ENCODE results near the gene KIAA1328. TPM values are rescaled to one million over a fixed set of nuclear protein-coding genes. Genes with fewer than 3 reads are reported as not detected.

Gene KIAA1328
- total RNA-seq, 1 donor from 2014 or later: 17.8 TPM

GRCh38 chr18:37266290-37266689 lies 437.4 kb downstream of the KIAA1328 start:
- no peaks in the 10 kb centered on the region for H3K4me1 ChIP-seq
- ATAC-seq (no peak), DNase-seq (no peak)
- no peak overlapping the region for H3K4me3 ChIP-seq
- H3K27me3 ChIP-seq (ENCODE audit: low read depth): no peaks in the 10 kb centered on the region
- intact Hi-C loops (cut with DNase I): no loop called here
- H3K36me3 ChIP-seq: no peaks in the 10 kb centered on the region
- no peaks in the 10 kb centered on the region for H3K9me3 ChIP-seq
- no peak overlapping the region for H3K27ac ChIP-seq
- TF ChIP-seq, protein P1, sequence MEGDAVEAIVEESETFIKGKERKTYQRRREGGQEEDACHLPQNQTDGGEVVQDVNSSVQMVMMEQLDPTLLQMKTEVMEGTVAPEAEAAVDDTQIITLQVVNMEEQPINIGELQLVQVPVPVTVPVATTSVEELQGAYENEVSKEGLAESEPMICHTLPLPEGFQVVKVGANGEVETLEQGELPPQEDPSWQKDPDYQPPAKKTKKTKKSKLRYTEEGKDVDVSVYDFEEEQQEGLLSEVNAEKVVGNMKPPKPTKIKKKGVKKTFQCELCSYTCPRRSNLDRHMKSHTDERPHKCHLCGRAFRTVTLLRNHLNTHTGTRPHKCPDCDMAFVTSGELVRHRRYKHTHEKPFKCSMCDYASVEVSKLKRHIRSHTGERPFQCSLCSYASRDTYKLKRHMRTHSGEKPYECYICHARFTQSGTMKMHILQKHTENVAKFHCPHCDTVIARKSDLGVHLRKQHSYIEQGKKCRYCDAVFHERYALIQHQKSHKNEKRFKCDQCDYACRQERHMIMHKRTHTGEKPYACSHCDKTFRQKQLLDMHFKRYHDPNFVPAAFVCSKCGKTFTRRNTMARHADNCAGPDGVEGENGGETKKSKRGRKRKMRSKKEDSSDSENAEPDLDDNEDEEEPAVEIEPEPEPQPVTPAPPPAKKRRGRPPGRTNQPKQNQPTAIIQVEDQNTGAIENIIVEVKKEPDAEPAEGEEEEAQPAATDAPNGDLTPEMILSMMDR (IDR thresholded peaks at IDR 0.05): no peak

GRCh38 chr18:37270038-37270665 lies 441.2 kb downstream of the KIAA1328 start:
- Histone ChIP-seq H3K4me3 (no peak overlapping the region), H3K4me1 (no peaks in the 10 kb centered on the region), H3K27ac (no peak overlapping the region), H3K36me3 (no peaks in the 10 kb centered on the region), H3K9me3 (no peaks in the 10 kb centered on the region), H3K27me3 (ENCODE audit: low read depth) (peaks cover 16% of the 10 kb centered on the region)
- DNase-seq (no peak), ATAC-seq (peak; percentile 61 to 68)
- TF ChIP-seq, protein P1 (IDR thresholded peaks at IDR 0.05): no peak
- intact Hi-C loops (cut with DNase I): no loop called here

DNA sequence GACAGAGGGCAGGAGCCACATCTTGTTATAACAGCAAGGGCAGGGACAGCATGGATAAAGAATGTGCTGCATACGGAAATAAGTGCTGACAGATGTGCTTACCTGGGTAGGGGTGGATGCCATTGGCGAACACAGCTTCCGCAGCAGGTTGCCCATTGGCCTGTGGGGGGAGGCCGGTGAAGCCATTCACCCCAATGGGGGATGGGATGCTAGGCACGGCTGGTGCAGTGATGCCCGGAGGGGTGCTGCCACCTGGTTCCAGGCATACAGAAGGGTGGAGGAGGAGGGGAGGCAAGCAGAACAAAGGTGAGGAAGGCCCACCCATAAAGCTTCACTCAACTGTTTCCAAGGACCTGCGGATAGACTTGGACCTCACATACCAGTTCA lies 441.7 kb downstream of the KIAA1328 start:
- ATAC-seq: no peak
- no peaks in the 10 kb centered on the region for H3K9me3 ChIP-seq
- no peak overlapping the region for H3K27ac ChIP-seq
- H3K27me3 ChIP-seq (ENCODE audit: low read depth): peaks cover 20% of the 10 kb centered on the region
- H3K4me3 ChIP-seq: no peak overlapping the region
- DNase-seq: no peak
- no peaks in the 10 kb centered on the region for H3K36me3 ChIP-seq
- intact Hi-C loops (cut with DNase I): no loop called here
- no peaks in the 10 kb centered on the region for H3K4me1 ChIP-seq
- TF ChIP-seq, protein P1 (IDR thresholded peaks at IDR 0.05): no peak

DNA sequence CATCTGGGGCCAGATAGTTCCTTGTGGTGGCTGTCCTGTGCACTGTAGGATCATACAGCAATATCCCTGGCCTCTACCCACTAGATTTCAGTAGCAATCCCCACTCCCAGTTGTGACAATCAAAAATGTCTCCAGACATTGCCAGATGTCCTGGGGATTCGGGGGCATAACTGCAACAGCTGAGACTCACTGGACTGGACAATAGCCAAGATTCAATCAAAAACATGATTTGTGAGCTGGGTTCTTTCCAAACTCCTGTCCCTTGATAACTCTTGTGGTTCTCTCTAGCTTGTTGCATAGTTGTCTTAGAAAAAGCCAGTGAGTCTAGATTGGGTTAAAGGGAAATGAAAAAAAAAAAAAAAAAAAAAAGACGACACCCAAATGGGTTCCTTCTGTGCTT lies 443.3 kb downstream of the KIAA1328 start:
- intact Hi-C loops (cut with DNase I): no loop called here
- TF ChIP-seq, protein P1 (IDR thresholded peaks at IDR 0.05): no peak
- no peak for ATAC-seq
- Histone ChIP-seq H3K4me1 (no peaks in the 10 kb centered on the region), H3K27me3 (ENCODE audit: low read depth) (peaks cover 33% of the 10 kb centered on the region), H3K36me3 (no peaks in the 10 kb centered on the region), H3K9me3 (no peaks in the 10 kb centered on the region), H3K4me3 (no peak overlapping the region), H3K27ac (no peak overlapping the region)
- no peak for DNase-seq

DNA sequence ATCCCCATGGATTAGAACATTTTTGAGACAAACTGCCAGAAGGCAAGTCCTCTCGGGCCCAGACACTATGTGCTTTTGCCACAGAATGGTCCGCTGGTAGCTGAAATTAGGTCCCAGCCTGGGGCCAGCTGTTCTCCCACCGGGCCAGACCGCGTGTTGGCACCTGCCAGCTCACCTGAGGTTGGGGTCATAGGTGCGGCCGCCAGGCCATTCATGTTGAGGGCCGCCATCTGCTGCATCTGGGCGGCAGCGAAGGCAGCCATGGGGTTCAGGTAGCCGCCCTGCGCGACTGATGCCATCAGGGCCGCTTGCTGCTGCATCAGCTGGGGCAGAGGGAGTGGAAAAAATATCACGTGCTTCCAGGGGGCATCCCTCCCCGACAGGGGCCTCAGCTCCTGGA lies 443.9 kb downstream of the KIAA1328 start:
- peaks cover 34% of the 10 kb centered on the region for H3K27me3 ChIP-seq (ENCODE audit: low read depth)
- TF ChIP-seq, protein P1 (IDR thresholded peaks at IDR 0.05): no peak
- no peaks in the 10 kb centered on the region for H3K4me1 ChIP-seq
- H3K36me3 ChIP-seq: no peaks in the 10 kb centered on the region
- no peaks in the 10 kb centered on the region for H3K9me3 ChIP-seq
- no peak overlapping the region for H3K4me3 ChIP-seq
- intact Hi-C loops (cut with DNase I): no loop called here
- no peak overlapping the region for H3K27ac ChIP-seq
- no peak for ATAC-seq
- no peak for DNase-seq
